Inferior parietal cortex (tissue), 1 donor: ENCODE data around the gene ANP32B.
"Not testable (repeated sequence)": the region's sequence is repeated elsewhere in the genome, so short reads cannot be mapped to it uniquely, and the experiment has no call there.

Experiments used
- DNase-seq: peaks from one replicate; pipeline ENCODE4 v3.0.0-alpha.2; 2016; ENCODE audit errors: extremely low spot score

ANP32B gene

GRCh38 chr9:97982683-97983588 lies at the start of gene ANP32B:
Gene ANP32B (plus strand): TSS chr9:97983341. CDS start chr9:97983556, 215 bp downstream.
- DNase-seq, result peak; percentile 82

DNA sequence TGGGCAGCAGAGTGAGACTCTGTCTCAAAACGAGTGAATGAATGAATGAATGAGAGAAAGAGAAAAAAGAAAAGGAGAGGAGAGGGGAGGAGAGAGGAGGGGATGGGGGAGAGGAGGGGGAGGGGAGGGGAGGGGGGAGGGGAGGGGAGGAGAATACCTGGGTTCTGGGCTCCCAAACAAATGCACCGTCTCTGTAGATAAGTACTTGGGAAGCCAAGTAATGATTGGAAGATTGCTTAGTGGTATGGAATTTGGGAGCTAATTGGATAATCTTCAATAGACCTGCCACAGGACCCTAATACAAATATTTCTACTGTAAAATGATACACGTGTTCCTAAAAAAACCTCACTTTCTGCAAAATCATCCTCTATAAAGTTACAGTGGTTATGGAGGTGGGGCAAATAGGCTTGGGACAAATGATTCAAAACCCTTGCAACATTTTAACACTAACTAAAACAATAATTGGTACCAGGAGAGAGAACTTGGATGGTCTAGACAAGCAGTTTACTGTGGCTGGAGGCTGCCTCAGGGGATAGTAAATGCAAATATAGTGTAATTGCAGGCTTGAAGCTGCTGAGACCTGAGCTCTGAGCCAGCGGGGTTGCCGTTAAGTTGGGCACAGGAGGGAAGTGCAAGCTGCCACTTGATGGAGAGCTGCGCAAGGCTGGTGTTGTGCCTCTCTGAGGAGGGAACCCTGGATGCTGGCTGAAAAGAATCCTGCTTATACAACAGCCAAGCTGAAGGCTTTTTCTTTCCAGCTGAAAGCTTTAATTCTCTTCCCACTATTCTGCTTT lies 48.6 kb upstream of the ANP32B start:
- DNase-seq, result no peak

- no peak for DNase-seq
Measured at GRCh38 chr9:97935276-97935675, 47.9 kb upstream of the ANP32B start.

GRCh38 chr9:97936998-97937397 lies 46.1 kb upstream of the ANP32B start:
- no peak for DNase-seq

DNA sequence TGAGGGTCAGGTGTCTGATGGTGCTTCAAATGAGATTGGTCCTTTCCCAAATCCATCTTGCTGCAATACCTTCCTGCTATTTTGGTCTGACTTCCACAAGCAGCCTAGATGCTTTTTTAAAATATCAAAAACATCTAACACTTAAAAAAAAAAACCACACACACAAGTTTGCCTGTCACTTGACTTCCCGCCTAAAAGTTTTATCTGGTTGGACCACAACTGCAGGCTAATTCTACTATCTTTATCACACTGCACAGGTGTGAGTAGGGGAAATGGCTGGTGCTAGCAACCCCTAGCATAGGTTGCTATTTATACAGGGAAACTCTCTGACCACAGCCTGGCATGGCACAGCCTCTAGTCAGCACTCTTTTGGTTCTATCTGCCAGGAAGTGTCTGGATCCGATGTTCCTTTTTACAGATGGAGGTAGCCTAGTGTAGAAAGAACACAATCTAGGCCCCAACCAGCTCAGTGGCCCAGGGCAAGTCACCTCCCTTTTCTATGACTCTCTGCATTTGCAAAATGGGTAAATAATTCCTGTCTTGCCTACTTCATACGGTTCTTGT lies 45.0 kb upstream of the ANP32B start, which contains the start of gene HEMGN:
Gene HEMGN (minus strand): TSS at position 92 of the 564 bp plus-strand sequence. CDS start 36 bp downstream, at position 56.
- DNase-seq, result no peak

DNA sequence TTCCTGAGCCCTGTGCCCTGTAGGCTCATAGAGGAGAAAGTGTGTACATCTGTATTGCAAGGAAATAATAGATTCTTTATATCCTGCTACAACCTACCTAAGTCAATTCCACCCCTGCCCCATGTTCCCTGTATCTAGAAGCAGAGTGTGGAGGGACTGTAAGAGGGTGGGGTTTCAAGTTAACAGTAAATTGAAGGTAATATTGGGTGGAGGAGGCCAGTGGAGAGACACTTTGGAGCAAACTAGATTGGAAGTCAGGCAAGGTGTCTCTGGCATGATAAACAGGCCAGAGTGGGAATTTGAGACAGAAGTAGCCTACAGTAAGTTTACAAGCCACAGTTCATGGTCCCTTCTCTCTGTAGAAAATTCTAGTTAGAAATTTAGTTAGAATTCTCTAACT lies 42.9 kb upstream of the ANP32B start:
- DNase-seq, result no peak

DNA sequence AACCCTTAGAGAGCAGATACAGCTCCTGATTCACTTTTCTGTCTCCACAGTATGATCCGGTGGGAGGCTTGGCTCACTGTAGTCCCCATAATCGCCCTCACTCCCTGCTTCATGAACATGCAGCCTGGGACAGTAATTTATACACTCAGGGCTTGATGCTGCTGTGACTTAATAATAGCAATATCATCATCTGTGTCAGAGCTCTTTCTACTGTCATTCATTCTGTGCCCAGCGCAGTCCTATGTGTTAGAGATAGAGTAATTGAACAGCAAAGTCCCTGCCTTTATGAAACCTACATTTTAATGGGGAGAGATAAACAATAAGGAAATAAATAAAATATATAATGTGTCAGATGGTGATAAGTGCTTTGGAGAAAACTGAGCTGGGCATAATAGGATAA lies 42.4 kb upstream of the ANP32B start:
- DNase-seq, result no peak

DNA sequence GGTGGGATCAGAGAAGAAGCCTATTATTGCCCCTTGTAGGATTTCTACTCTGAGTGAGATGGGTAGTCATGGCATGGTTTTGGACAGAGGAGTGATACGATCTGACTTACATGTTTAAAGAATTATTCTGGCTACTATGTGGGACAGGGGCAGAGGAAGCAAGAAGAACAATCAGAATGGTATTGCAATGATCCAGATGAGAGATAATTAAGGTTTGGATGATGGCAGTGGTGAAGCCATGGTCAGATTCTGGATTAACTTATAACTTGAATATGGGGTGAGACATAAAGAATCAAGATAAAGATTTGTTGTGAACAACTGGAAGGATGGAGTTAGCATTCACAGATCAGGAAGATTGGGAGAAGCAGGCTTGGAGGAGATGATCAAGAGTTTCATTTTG lies 41.8 kb upstream of the ANP32B start:
- no peak for DNase-seq

GRCh38 chr9:97943308-97943855 lies 39.8 kb upstream of the ANP32B start:
- DNase-seq, result no peak

DNA sequence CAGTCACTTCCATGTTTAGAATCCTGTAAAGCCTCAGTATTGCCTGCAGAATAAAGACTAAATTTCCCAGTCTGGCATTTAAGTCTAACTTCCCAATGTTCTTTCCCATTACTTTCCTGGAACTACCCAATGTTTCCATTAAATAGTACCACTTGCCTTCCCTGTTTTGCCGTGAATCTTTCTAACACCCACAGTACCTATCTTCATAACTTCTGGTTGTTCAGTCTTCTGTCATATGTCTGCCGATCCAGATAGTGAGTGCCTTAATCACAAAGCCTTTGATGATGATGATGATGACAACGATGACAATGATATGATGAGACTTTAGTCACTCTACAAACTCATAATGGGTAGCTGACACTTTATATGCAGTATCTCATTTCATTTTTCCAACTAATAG lies 38.5 kb upstream of the ANP32B start:
- DNase-seq, result no peak

GRCh38 chr9:97945470-97945869 lies 37.7 kb upstream of the ANP32B start:
- not testable (repeated sequence) for DNase-seq

DNA sequence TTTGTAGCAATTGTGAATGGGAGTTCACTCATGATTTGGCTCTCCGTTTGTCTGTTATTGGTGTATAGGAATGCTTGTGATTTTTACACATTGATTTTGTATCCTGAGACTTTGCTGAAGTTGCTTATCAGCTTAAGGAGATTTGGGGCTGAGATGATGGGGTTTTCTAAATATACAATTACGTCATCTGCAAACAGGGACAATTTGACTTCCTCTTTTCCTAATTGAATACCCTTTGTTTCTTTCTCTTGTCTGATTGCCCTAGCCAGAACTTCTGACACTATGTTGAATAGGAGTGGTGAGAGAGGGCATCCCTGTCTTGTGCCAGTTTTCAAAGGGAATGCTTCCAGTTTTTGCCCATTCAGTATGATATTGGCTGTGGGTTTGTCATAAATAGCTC lies 36.0 kb upstream of the ANP32B start:
- DNase-seq, result not testable (repeated sequence)

DNA sequence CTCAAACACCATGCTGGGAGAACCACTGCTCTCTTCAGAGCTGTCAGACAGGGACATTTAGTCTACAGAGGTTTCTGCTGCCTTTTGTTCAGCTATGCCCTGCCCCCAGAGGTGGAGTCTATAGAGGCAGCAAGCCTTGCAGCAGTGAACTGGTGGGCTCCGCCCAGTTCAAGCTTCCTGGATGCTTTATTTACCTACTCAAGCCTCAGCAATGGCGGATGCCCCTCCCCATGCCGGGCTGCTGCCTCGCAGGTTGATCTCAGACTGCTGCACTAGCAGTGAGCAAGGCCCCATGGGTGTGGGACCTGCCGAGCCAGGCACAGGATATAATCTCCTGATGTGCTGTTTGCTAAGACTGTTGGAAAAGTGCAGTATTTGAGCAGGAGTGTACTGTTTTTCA lies 32.3 kb upstream of the ANP32B start:
- DNase-seq, result not testable (repeated sequence)

DNA sequence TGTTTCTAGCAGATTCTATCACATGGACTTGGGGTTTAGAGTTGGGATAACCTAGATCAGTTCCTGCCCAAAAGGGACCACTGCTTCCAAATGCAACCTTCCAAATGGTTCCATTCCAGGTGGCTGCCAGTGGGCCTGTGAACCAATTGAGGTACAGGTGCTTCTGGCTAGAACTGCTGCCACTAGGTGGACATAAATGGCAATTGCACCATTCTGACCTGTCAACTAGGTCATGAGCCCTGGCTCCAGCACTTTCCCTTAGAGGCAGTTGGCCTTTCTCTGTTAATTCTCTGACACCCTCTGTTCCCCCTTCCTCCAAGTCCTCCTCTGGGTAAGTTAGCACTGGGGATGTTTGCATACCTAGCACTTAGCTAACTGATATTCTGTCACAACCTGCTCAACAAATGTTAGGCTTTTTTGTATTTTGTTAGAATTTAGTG lies 28.6 kb upstream of the ANP32B start:
- DNase-seq, result no peak

- no peak for DNase-seq
Measured at GRCh38 chr9:97956331-97956730, 26.8 kb upstream of the ANP32B start.

DNA sequence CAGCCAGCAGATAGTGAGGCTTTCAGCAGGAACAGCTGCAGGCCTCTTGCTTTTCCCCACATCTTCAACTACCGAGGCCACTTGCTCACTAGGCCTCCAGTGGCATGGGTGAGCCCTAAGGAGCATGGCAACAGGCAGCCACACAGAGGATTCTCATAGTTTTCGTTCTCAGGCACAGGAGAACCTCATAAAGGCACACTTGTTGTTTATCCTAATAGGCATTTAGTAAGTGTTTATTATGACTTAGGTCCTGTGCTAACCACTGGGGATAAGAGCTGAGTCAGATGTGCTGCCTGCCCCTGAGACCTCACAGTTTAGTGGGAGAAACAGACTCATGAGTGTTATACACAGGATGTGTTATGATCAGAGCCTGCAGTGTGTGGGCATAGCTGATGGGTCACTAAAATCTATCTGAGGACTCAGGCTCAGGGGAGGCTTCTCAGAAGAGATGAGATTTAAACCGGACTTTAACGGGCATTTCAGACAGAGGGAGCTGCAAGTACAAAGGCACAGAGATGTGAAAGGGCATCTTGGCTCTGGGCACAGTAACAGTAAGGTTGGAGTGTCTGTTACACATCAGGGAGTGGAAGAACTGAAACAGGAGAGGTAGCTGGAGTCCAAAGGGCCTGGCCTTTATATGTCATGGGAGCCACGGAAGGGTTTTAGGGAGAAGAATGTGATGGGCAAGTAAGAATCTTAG lies 24.2 kb upstream of the ANP32B start:
- no peak for DNase-seq

GRCh38 chr9:97959585-97959984 lies 23.6 kb upstream of the ANP32B start:
- no peak for DNase-seq

DNA sequence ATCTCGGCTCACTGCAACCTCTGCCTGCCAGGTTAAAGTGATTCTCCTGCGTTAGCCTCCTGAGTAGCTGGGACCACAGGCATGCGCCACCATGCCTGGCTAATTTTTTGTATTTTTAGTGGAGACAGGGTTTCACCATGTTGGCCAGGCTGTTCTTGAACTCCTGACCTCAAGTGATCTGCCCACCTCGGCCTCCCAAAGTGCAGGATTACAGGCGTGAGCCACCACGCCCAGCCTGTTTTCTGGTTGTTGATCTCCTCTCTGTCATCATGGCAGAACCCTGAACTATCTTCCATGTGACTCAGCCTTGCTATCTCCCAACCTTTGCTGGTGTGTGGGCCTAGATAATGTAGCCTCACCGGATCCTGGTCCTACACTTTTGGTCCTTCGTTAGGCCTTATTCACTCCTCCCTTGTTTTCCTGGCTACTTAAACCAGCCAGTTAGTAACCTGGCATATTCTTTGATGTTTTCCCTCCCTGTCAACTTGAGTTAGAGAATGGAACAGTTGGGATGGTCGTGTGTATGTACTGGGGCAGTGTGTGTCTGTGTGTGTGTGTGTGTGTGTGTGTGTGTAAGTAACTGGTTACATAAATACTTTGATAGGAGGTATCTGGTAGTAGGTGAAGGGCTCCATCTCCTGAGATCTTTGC lies 22.3 kb upstream of the ANP32B start:
- peak; percentile 35 for DNase-seq

DNA sequence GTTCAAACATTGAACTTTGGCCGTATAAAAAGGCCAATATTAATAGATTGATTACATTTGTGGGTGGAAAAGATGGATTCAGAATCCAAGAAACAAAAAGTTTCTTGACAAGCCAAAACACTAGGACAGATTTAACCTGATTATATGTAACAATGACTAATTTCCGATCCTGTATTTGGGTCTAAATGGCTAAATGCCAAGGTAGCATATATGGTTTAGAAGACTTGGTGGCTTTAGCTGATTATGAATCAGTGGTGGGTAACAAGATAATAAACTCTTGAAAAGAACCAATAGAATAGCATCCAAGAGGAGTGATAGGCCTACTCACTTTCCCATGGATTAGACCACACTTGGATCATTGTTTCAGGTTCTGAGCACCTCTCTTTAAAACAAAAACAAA lies 21.8 kb upstream of the ANP32B start:
- DNase-seq, result no peak

- no peak for DNase-seq
Measured at GRCh38 chr9:97962136-97962535, 21.0 kb upstream of the ANP32B start.

DNA sequence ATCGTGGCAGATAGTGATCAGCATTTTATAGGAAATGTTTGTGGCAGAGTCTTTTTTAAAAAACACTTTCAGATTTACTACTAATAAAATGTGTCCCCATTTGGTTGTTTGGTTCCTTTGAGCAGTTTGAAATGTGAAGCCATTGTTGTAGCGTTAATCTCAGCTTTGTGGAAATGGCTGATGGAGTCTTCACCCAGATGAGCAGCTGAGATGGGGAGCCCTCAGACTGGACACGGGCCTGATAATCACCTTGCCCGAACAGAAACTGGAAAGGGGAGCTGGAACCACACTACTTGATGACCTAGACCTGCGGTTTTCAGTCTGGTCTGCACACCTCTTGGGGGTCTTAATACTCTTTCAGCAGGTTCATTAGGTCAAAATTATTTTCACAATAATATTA lies 20.6 kb upstream of the ANP32B start:
- no peak for DNase-seq
